SKM-1 (cell line): ENCODE results near the gene KCNIP4.
"Not testable (repeated sequence)": the region's sequence is repeated elsewhere in the genome, so short reads cannot be mapped to it uniquely, and the experiment has no call there.

Experiments
- DNase-seq: peaks from one replicate; lab custom pipeline; 2025; ENCODE audit not compliant: unreplicated experiment; lab: John Stamatoyannopoulos, UW

Gene KCNIP4

GRCh38 chr4:21380861-21381260 lies 567.7 kb downstream of the KCNIP4 start:
- DNase-seq: no peak

- no peak for DNase-seq
These were observed 571.5 kb downstream of the KCNIP4 start for GRCh38 chr4:21377046-21377445.

- no peak for DNase-seq
These were observed 572.4 kb downstream of the KCNIP4 start for GRCh38 chr4:21376176-21376575.

- DNase-seq: no peak
These were observed 573.8 kb downstream of the KCNIP4 start for GRCh38 chr4:21374641-21375368.

GRCh38 chr4:21367567-21367966 lies 581.0 kb downstream of the KCNIP4 start:
- DNase-seq: no peak

- DNase-seq: no peak
These were observed 581.7 kb downstream of the KCNIP4 start for GRCh38 chr4:21366840-21367239.

GRCh38 chr4:21366312-21366711 lies 582.3 kb downstream of the KCNIP4 start:
- DNase-seq: no peak

GRCh38 chr4:21363701-21364100 lies 584.9 kb downstream of the KCNIP4 start:
- no peak for DNase-seq

GRCh38 chr4:21352354-21352753 lies 596.2 kb downstream of the KCNIP4 start:
- DNase-seq: not testable (repeated sequence)

GRCh38 chr4:21347142-21347541 lies 601.4 kb downstream of the KCNIP4 start:
- no peak for DNase-seq

GRCh38 chr4:21327976-21328700 lies 620.4 kb downstream of the KCNIP4 start:
- DNase-seq: no peak

GRCh38 chr4:21320034-21320433 lies 628.5 kb downstream of the KCNIP4 start:
- DNase-seq: no peak

- no peak for DNase-seq
These were observed 640.9 kb downstream of the KCNIP4 start for GRCh38 chr4:21307709-21308108.

GRCh38 chr4:21304540-21304887 lies 644.1 kb downstream of the KCNIP4 start:
- no peak for DNase-seq

- DNase-seq: peak; percentile 58
These were observed 658.0 kb downstream of the KCNIP4 start for GRCh38 chr4:21290562-21290961.

GRCh38 chr4:21276046-21276445 lies 672.5 kb downstream of the KCNIP4 start:
- no peak for DNase-seq

GRCh38 chr4:21271439-21272052 lies 677.0 kb downstream of the KCNIP4 start:
- no peak for DNase-seq

- no peak for DNase-seq
These were observed 700.2 kb downstream of the KCNIP4 start for GRCh38 chr4:21248331-21248730.

- no peak for DNase-seq
These were observed 706.4 kb downstream of the KCNIP4 start for GRCh38 chr4:21242163-21242562.

- no peak for DNase-seq
These were observed 721.7 kb downstream of the KCNIP4 start for GRCh38 chr4:21226637-21227538.

GRCh38 chr4:21211846-21212245 lies 736.7 kb downstream of the KCNIP4 start:
- DNase-seq: no peak
